SK-MEL-5 (cell line): ENCODE results near the gene LHX5. TPM values are rescaled to one million over a fixed set of nuclear protein-coding genes. Genes with fewer than 3 reads are reported as not detected.
"Not testable (repeated sequence)": the region's sequence is repeated elsewhere in the genome, so short reads cannot be mapped to it uniquely, and the experiment has no call there.

Source experiments
- DNase-seq: peaks from one replicate; pipeline ENCODE4 v3.0.0-alpha.2; 2016; ENCODE audit warnings: low read depth, low spot score
- in situ Hi-C: cut with HindIII; loops from 2 replicates; pipeline ENCODE4 v1.10.0; 2016; ENCODE audit warnings: low sequenced_read_pairs, high pct_unique_total_duplicates, low pct_unique_long_range_greater_than_20kb
- polyA plus RNA-seq, 2 experiments: library from polyadenylated mRNA; depleted of rRNA; stranded (reverse); fragments of >200 nt; gene quantifications; 2 replicates each; pipeline ENCODE4 v1.2.3, GENCODE V29; 2015
- total RNA-seq: library from RNA; depleted of rRNA; stranded (reverse); fragments of >200 nt; shearing (Covaris generic); gene quantifications from 2 replicates; pipeline ENCODE4 v1.2.3, GENCODE V29; 2014; rRNA removed

The LHX5 gene
- 0.03 TPM in 1 of 2 replicates, not detected in the other for total RNA-seq
- polyA plus RNA-seq (2015; cell fraction: cytosol; rRNA removed) = 0.04 TPM in 1 of 2 replicates, not detected in the other
- not detected in 2 replicates for polyA plus RNA-seq (2015; cell fraction: nucleus; rRNA removed)

DNA sequence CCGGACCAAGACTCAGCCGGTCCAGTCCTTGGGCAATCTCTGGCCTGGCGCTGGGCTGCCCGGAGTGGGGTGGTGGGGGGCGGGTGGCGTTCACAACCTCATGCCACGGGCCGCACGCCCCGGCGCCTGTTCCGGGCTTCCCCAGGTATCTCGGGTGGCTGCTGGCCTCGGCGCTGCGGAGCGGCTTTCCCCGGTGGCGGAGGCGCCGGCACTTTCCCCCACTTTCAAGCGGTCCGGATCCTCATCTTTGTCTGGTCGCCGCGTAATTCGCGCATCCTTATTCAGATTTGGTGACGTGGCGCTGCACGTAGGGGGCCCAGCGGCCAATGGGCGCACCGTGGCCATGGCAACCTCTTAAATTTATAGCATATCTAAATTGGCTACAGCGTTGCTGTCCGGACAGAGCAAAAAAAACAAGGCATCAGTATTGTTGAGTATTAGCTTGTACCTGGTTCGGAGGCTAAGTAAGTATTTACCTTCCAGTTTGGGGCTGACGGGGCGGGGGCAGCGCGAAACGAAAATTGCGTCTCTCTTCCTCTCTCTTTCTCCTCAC, at the start of gene LHX5:
Gene LHX5 (minus strand): TSS at position 253 of the 553 bp plus-strand sequence. CDS start 373 bp downstream, outside the sequence.
- DNase-seq = no peak
- in situ Hi-C loops = no loop called here

GRCh38 chr12:113519464-113520307, 48.0 kb upstream of the LHX5 start:
- no peak for DNase-seq
- in situ Hi-C loops = no loop called here

- in situ Hi-C loops = no loop called here
- DNase-seq = no peak
Measured at GRCh38 chr12:113515082-113515856, 43.6 kb upstream of the LHX5 start.

DNA sequence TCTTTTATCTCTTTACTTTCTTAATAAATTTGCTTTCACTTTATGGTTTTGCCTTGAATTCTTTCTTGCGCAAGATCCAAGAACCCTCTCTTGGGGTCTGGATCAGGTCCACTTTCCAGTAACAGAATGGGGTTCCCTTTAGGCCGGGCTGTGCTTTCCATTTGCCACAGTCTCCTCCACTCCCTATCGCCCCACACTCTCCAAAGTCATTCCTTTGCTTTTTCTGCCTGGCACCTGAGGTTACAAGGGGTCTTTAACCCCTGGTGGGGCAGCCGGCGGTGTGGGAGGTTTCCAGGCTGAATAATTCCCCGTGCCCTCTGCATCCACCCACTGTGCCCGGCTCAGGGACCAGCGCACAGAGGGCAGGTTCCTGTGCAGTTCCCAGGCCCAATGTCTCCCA, 42.9 kb upstream of the LHX5 start:
- no peak for DNase-seq
- in situ Hi-C loops = no loop called here

DNA sequence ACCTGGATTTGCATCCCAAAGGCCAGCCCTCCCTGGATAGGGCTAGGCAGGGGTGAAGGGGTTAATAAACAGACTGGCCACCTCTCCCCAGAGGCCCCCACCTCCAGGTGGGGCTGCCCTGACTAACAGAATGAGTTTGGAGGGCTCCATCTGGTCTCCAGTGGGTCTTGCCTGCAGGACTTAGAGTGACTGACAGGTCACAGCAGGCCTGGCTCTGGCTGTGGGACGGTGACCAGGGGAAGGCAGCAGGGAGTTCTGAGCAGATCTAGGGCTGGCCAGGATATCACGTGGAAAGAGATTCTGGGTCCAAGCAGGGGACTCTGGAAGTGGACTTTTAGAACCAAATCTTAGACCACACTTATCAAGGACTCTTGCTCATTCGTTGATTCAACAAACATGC, 40.9 kb upstream of the LHX5 start:
- DNase-seq = no peak
- in situ Hi-C loops = no loop called here

- in situ Hi-C loops = no loop called here
Measured at GRCh38 chr12:113506867-113507266, 35.2 kb upstream of the LHX5 start.

DNA sequence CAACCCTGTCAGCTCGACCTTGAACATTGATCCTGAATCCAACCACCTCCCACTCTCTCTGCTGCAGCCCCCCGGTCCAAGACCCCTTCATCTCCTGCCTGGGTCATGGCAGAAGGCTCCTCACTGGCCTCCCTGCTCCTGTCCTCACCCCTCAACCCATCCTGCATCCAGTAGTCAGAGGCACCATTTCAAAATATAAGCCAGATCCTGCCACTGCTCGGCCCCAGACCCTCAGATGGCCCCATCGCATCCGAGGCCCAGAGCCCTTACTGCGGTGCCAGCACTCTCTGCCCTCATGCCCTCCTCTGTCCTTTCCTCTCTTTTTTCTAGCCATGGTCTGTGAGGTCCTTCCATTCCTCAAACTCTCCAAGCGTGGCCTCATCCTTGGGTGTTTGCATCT, 34.3 kb upstream of the LHX5 start:
- in situ Hi-C loops = no loop called here
- no peak for DNase-seq

More at GRCh38 chr12:113506867-113507266, 35.2 kb upstream of the LHX5 start:
- DNase-seq = no peak

DNA sequence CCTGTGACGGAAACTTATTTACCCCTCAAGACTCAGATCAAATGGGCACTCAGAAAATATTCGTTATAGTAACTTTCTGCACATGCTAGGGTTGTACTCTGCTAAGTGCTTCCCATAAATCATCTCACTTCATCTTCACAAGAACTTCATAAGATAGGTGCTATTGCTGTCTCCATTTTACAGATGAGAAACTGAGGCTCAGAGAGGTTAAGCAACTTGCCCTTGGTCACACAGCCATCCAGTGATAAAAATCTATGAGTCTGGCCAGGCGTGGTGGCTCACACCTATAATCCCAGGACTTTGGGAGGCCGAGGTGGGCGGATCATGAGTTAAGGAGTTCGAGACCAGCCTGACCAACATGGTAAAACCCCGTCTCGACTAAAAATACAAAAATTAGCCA, 33.2 kb upstream of the LHX5 start:
- in situ Hi-C loops = no loop called here

GRCh38 chr12:113500782-113501311, 29.2 kb upstream of the LHX5 start:
- DNase-seq = no peak
- in situ Hi-C loops = no loop called here

More for the DNA sequence above, 33.2 kb upstream of the LHX5 start:
- no peak for DNase-seq

- in situ Hi-C loops = no loop called here
- no peak for DNase-seq
Measured at GRCh38 chr12:113500306-113500675, 28.6 kb upstream of the LHX5 start.

GRCh38 chr12:113498490-113498889, 26.8 kb upstream of the LHX5 start:
- no peak for DNase-seq

GRCh38 chr12:113497693-113498092, 26.0 kb upstream of the LHX5 start:
- no peak for DNase-seq
- in situ Hi-C loops = no loop called here

More at GRCh38 chr12:113498490-113498889, 26.8 kb upstream of the LHX5 start:
- in situ Hi-C loops = no loop called here

DNA sequence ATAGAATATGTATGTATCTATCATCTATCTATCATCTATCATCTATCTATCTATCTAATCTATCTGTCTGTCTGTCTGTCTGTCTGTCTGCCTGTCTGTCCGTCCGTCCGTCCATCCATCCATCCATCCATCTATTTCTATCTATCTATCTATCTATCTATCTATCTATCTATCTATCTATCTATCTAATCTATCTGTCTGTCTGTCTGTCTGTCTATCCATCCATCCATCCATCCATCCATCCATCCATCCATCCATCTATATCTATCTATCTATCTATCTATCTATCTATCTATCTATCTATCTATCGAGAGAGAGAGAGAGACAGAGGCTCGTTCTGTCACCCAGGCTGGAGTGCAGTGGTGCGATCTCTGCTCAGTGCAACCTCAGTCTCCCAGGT, 24.3 kb upstream of the LHX5 start:
- in situ Hi-C loops, DNase-seq: not testable (repeated sequence)

GRCh38 chr12:113488322-113488721, 16.7 kb upstream of the LHX5 start:
- in situ Hi-C loops = no loop called here
- no peak for DNase-seq

- no peak for DNase-seq
- in situ Hi-C loops = no loop called here
Measured at GRCh38 chr12:113486722-113487121, 15.1 kb upstream of the LHX5 start.

DNA sequence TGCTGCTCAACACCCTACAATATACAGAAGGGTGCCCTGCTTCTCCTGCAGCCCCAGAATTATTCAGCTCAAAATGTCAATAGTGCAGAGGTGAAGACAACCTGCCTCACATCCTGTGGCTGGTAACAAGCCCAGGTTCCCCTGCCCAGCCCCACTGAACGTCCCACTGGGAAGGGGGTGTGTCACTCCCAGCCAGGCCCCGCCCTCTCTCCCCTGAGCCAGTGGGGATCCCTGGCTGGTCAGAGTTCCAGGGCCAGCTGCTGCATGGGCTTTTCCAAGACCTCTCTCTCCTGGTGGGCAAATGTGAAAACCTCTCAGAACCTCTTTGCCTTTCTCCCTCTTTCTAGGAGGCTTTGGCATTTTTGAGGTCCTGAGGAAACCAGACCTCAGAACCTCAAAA, 13.7 kb upstream of the LHX5 start:
- in situ Hi-C loops = no loop called here
- no peak for DNase-seq

DNA sequence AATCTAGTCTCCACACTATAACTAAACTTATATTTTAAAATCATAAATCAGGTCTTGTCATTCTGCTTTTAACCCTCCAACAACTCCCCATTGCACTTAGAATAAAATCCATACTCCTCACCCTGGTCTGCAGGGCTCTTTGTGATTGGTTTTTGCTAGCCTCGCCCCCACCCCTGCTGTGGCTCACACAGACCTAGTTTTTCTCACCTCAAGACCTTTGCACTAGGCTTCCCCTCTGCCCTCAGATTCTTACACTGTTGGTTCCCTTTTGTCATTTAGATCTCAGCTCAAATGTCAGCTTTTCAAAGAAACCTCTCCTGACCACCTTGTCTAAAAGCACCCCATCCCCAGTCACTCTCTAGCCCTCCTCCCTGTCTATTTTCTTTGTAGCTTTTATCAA, 10.7 kb upstream of the LHX5 start:
- in situ Hi-C loops = no loop called here
- no peak for DNase-seq
